Measurements from ENCODE around the gene CFHR1.

Gene CFHR1

DNA sequence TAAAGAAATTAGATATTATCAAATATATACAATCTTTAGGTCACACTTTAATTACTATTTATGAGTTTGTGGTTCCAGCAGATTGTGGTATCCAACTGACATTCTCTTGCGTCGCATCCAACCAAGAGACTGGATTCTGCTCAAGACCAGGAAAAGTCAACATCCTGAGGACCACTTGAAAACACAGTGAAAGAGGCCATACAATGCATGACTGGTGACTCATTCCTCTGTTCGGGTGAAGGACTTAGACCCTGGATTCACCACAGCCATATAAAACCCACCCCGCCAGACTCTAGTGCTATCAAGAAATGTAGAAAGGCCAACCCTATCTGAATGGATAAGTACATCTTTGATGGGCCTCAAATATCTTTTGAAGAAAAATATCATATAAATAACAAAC lies 53.9 kb downstream of the CFHR1 start:
- H3K36me3 ChIP-seq (ENCODE audit: control insufficient read depth, insufficient read depth, low read length): no peaks in the 10 kb centered on the region
- no peaks in the 10 kb centered on the region for H3K27me3 ChIP-seq (replicated peaks; ENCODE audit: control insufficient read depth, insufficient read depth, low read length)
- TF ChIP-seq, protein P1, sequence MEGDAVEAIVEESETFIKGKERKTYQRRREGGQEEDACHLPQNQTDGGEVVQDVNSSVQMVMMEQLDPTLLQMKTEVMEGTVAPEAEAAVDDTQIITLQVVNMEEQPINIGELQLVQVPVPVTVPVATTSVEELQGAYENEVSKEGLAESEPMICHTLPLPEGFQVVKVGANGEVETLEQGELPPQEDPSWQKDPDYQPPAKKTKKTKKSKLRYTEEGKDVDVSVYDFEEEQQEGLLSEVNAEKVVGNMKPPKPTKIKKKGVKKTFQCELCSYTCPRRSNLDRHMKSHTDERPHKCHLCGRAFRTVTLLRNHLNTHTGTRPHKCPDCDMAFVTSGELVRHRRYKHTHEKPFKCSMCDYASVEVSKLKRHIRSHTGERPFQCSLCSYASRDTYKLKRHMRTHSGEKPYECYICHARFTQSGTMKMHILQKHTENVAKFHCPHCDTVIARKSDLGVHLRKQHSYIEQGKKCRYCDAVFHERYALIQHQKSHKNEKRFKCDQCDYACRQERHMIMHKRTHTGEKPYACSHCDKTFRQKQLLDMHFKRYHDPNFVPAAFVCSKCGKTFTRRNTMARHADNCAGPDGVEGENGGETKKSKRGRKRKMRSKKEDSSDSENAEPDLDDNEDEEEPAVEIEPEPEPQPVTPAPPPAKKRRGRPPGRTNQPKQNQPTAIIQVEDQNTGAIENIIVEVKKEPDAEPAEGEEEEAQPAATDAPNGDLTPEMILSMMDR (IDR thresholded peaks at IDR 0.05; ENCODE audit: insufficient read depth, low read length, poor library complexity, severe bottlenecking): no peak
- no peak overlapping the region for H3K4me3 ChIP-seq (replicated peaks; ENCODE audit: low read depth, low read length)
- DNase-seq (ENCODE audit: extremely low read depth, insufficient read length): no peak

DNA sequence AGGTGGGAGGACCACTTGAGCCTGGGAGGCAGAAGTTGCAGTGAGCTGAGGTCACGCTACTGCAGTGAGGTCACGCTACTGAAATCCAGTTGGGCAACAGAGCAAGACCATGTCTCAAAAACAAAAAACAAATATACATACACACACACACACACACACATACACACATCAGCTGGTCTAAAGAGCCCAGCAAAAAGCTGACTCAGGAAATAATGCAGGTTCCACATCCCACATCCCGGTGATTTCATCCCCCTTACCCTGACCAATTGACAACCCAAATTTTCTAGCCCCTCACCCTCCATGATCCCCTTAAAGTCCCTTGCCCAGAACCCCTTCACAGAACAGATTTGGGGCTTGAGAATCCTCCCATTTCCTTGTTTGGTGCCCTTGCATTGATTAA lies 56.4 kb downstream of the CFHR1 start:
- TF ChIP-seq, protein P1 (IDR thresholded peaks at IDR 0.05; ENCODE audit: insufficient read depth, low read length, poor library complexity, severe bottlenecking): no peak
- Histone ChIP-seq H3K4me3 (replicated peaks; ENCODE audit: low read depth, low read length) (no peak overlapping the region), H3K27me3 (replicated peaks; ENCODE audit: control insufficient read depth, insufficient read depth, low read length) (no peaks in the 10 kb centered on the region), H3K36me3 (ENCODE audit: control insufficient read depth, insufficient read depth, low read length) (no peaks in the 10 kb centered on the region)
- DNase-seq (ENCODE audit: extremely low read depth, insufficient read length): no peak

- no peak overlapping the region for H3K4me3 ChIP-seq (replicated peaks; ENCODE audit: low read depth, low read length)
- DNase-seq (ENCODE audit: extremely low read depth, insufficient read length): no peak
- TF ChIP-seq, protein P1 (IDR thresholded peaks at IDR 0.05; ENCODE audit: insufficient read depth, low read length, poor library complexity, severe bottlenecking): no peak
- no peaks in the 10 kb centered on the region for H3K36me3 ChIP-seq (ENCODE audit: control insufficient read depth, insufficient read depth, low read length)
- no peaks in the 10 kb centered on the region for H3K27me3 ChIP-seq (replicated peaks; ENCODE audit: control insufficient read depth, insufficient read depth, low read length)
Observed at GRCh38 chr1:196877964-196878363, 58.4 kb downstream of the CFHR1 start.

Measured in GM06990 (cell line).